Glutamatergic neuron (in vitro differentiated cells): Measurements from ENCODE around the gene PALS2. TPM values are rescaled to one million over a fixed set of nuclear protein-coding genes. Genes with fewer than 3 reads are reported as not detected.

Experiments used
- DNase-seq: peaks from one replicate; pipeline ENCODE4 v3.0.0; 2022
- H3K27ac Mint-ChIP-seq: one replicate; pipeline ENCODE4 v1.8.0; 2020; ENCODE audit warnings: mild to moderate bottlenecking, mixed read lengths, inconsistent platforms; ENCODE audit not compliant: unreplicated experiment
- H3K27me3 Mint-ChIP-seq: one replicate; pipeline ENCODE4 v1.8.0; 2020; ENCODE audit warnings: mild to moderate bottlenecking, moderate library complexity, mixed read lengths, inconsistent platforms; ENCODE audit not compliant: unreplicated experiment
- H3K36me3 Mint-ChIP-seq: one replicate; pipeline ENCODE4 v1.8.0; 2020; ENCODE audit warnings: mild to moderate bottlenecking, mixed read lengths, inconsistent platforms; ENCODE audit not compliant: unreplicated experiment
- H3K4me1 Mint-ChIP-seq: one replicate; pipeline ENCODE4 v1.8.0; 2020; ENCODE audit warnings: mild to moderate bottlenecking, low read depth, mixed read lengths, inconsistent platforms; ENCODE audit not compliant: unreplicated experiment
- H3K4me3 Mint-ChIP-seq: one replicate; pipeline ENCODE4 v1.8.0; 2020; ENCODE audit warnings: mild to moderate bottlenecking, mixed read lengths, inconsistent platforms; ENCODE audit not compliant: unreplicated experiment
- H3K9me3 Mint-ChIP-seq: one replicate; pipeline ENCODE4 v1.8.0; 2020; ENCODE audit warnings: mild to moderate bottlenecking, moderate library complexity, mixed read lengths, inconsistent platforms; ENCODE audit not compliant: unreplicated experiment
- CTCF ChIP-seq: fragments of 200-600 bp; sonication (generic); IDR thresholded peaks from one replicate; pipeline ENCODE4 v1.5.0; 2021; ENCODE audit not compliant: partially characterized antibody, unreplicated experiment
- total RNA-seq: library from RNA; stranded (reverse); fragmentation: NEBNext Ultra II Directional; extraction: Animal tissue kit (Norgen Biotek cat#: 25700); gene quantifications from one replicate; pipeline ENCODE4 v1.2.1, GENCODE V29; 2021; ENCODE audit not compliant: unreplicated experiment

PALS2 gene
- total RNA-seq, 1 donor from 2014 or later, result 23.4 TPM

GRCh38 chr7:24566274-24566673 is 7.0 kb upstream of the PALS2 start:
- no peaks in the 10 kb centered on the region for H3K27me3 Mint-ChIP-seq
- H3K27ac Mint-ChIP-seq, result no peak overlapping the region
- H3K4me3 Mint-ChIP-seq, result no peak overlapping the region
- H3K9me3 Mint-ChIP-seq, result no peaks in the 10 kb centered on the region
- no peaks in the 10 kb centered on the region for H3K36me3 Mint-ChIP-seq
- H3K4me1 Mint-ChIP-seq, result no peaks in the 10 kb centered on the region
- TF ChIP-seq CTCF, result no peak
- no peak for DNase-seq

GRCh38 chr7:24570983-24571382 is 2.3 kb upstream of the PALS2 start:
- Mint-ChIP-seq H3K27me3 (peaks cover 2% of the 10 kb centered on the region), H3K36me3 (no peaks in the 10 kb centered on the region), H3K4me1 (peaks cover 2% of the 10 kb centered on the region), H3K27ac (no peak overlapping the region), H3K4me3 (no peak overlapping the region), H3K9me3 (peaks cover 7% of the 10 kb centered on the region)
- DNase-seq, result no peak
- TF ChIP-seq CTCF, result no peak

DNA sequence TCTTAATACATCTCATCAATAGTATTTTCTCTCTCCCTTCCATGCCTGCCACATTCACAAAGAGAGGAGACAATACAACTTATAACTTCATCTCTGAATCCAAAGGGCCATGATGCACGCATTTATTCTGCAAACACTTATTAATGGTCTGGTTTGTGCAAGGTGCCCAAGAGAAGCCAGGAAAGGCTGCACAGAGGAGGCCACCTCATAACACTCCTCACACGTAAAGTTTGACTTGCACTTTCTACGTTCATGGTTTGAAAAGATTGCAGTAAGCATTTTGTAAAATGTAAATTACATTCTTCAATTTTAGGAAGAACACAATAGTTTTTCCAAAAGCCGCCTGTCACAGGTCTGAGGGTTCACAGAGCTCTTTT is 1.2 kb upstream of the PALS2 start:
- Mint-ChIP-seq H3K27me3 (peaks cover 2% of the 10 kb centered on the region), H3K36me3 (no peaks in the 10 kb centered on the region), H3K9me3 (peaks cover 7% of the 10 kb centered on the region), H3K4me3 (peak overlapping the region; percentile 87), H3K27ac (no peak overlapping the region), H3K4me1 (peaks cover 2% of the 10 kb centered on the region)
- no peak for TF ChIP-seq CTCF
- no peak for DNase-seq

DNA sequence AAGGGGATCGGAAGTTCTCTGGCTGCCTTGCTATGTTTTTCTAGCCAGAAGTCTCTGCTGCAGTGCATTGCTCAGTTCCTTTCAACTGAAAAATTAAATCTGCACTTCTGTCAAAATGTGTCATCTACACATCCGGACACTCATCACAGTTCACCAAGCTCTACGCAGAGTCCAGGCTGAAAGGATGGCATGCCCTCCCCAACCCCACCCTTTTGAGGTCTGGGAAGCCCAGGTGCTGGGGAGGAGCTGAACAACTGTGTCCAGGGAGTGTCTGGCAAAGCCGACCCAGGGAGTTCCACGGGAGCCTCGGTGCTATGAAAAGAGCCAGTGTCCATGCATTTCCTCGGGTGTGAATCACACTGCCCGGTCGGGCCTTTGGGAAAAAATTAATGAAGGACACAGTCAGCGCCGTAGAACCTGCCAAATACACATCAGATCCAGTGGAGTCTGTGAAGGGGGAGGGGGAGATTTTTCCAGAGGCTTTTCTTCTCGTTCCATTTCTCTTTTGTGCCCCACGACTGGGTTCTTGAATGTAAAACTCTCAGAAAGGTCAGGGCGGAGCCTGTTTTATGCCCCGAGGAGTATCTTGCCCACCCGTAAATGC is 757 bp upstream of the PALS2 start:
- H3K4me1 Mint-ChIP-seq, result peaks cover 2% of the 10 kb centered on the region
- no peak for TF ChIP-seq CTCF
- H3K27ac Mint-ChIP-seq, result peak overlapping the region; percentile 28
- peak; percentile 20 for DNase-seq
- H3K36me3 Mint-ChIP-seq, result no peaks in the 10 kb centered on the region
- peaks cover 7% of the 10 kb centered on the region for H3K9me3 Mint-ChIP-seq
- H3K27me3 Mint-ChIP-seq, result peaks cover 2% of the 10 kb centered on the region
- peak overlapping the region; percentile 87 for H3K4me3 Mint-ChIP-seq

GRCh38 chr7:24573554-24574338 is 494 bp downstream of the PALS2 start:
- peak; percentile 12 for TF ChIP-seq CTCF
- no peak overlapping the region for H3K27ac Mint-ChIP-seq
- peak overlapping the region; percentile 88 for H3K4me3 Mint-ChIP-seq
- DNase-seq, result peak; percentile 64
- peaks cover 2% of the 10 kb centered on the region for H3K27me3 Mint-ChIP-seq
- no peaks in the 10 kb centered on the region for H3K36me3 Mint-ChIP-seq
- peaks cover 2% of the 10 kb centered on the region for H3K4me1 Mint-ChIP-seq
- H3K9me3 Mint-ChIP-seq, result peaks cover 7% of the 10 kb centered on the region
